Panc1 (cell line): ENCODE measurements around the gene THBS1.

Experiments used
- POLR2AphosphoS5 ChIP-seq: IDR thresholded peaks from 2 replicates; pipeline ENCODE4 v1.6.1; 2012; ENCODE audit warnings: mild to moderate bottlenecking, low read depth, low read length, moderate library complexity
- TF ChIP-seq, protein P1 (sequence below): fragments of 450-650 bp; IDR thresholded peaks from 2 replicates; pipeline ENCODE4 v1.5.1; 2017; ENCODE audit warnings: mild to moderate bottlenecking
- TF ChIP-seq, protein P2 (sequence below), 2 experiments: IDR thresholded peaks; 2 replicates each; pipeline ENCODE4 v1.6.1; 2011 to 2012; ENCODE audit warnings: low read depth in 2 of 2, control low read depth in 1 of 2, low read length in 1 of 2, mild to moderate bottlenecking in 1 of 2, moderate library complexity in 1 of 2; ENCODE audit not compliant: insufficient read depth in 1 of 2

DNA sequence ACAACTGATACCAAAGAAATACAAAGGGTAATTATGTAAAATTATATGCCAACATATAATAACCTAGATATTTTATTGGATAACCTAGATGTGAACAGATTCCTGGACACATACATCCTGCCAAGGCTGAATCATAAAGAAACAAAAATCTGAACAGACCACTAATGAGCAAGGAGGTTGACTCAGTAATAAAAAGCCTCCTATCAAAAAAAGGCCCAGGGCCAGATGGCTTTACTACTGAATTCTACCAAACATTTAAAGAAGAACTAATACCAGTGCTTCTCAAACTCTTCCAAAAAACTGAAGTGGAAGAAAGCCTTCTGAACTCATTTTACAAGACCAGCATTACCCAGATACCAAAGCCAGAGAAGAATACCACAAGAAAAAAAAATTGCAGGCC lies 32.4 kb downstream of the THBS1 start:
- TF ChIP-seq, protein P1, sequence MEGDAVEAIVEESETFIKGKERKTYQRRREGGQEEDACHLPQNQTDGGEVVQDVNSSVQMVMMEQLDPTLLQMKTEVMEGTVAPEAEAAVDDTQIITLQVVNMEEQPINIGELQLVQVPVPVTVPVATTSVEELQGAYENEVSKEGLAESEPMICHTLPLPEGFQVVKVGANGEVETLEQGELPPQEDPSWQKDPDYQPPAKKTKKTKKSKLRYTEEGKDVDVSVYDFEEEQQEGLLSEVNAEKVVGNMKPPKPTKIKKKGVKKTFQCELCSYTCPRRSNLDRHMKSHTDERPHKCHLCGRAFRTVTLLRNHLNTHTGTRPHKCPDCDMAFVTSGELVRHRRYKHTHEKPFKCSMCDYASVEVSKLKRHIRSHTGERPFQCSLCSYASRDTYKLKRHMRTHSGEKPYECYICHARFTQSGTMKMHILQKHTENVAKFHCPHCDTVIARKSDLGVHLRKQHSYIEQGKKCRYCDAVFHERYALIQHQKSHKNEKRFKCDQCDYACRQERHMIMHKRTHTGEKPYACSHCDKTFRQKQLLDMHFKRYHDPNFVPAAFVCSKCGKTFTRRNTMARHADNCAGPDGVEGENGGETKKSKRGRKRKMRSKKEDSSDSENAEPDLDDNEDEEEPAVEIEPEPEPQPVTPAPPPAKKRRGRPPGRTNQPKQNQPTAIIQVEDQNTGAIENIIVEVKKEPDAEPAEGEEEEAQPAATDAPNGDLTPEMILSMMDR = no peak
- no peak for TF ChIP-seq POLR2AphosphoS5
- TF ChIP-seq, protein P2, sequence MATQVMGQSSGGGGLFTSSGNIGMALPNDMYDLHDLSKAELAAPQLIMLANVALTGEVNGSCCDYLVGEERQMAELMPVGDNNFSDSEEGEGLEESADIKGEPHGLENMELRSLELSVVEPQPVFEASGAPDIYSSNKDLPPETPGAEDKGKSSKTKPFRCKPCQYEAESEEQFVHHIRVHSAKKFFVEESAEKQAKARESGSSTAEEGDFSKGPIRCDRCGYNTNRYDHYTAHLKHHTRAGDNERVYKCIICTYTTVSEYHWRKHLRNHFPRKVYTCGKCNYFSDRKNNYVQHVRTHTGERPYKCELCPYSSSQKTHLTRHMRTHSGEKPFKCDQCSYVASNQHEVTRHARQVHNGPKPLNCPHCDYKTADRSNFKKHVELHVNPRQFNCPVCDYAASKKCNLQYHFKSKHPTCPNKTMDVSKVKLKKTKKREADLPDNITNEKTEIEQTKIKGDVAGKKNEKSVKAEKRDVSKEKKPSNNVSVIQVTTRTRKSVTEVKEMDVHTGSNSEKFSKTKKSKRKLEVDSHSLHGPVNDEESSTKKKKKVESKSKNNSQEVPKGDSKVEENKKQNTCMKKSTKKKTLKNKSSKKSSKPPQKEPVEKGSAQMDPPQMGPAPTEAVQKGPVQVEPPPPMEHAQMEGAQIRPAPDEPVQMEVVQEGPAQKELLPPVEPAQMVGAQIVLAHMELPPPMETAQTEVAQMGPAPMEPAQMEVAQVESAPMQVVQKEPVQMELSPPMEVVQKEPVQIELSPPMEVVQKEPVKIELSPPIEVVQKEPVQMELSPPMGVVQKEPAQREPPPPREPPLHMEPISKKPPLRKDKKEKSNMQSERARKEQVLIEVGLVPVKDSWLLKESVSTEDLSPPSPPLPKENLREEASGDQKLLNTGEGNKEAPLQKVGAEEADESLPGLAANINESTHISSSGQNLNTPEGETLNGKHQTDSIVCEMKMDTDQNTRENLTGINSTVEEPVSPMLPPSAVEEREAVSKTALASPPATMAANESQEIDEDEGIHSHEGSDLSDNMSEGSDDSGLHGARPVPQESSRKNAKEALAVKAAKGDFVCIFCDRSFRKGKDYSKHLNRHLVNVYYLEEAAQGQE (IDR thresholded peaks at IDR 0.05; ENCODE audit: insufficient read depth in 1 of 2, low read depth in 2 of 2, low read length in 1 of 2) = no peak
